Suprapubic skin (tissue), 3 donors: Measurements from ENCODE around the gene CHEK2.
"Not testable (repeated sequence)": the region's sequence is repeated elsewhere in the genome, so short reads cannot be mapped to it uniquely, and the experiment has no call there.

Experiments
- CTCF ChIP-seq, 2 donors: fragments of 200-600 bp in 1 of 2; fragments of 450-650 bp in 1 of 2; sonication (generic) in 1 of 2; IDR thresholded peaks; one replicate each; pipeline ENCODE4 v1.5.1; 2016 to 2019; ENCODE audit warnings: antibody characterized with exemption in 2 of 2, mild to moderate bottlenecking in 1 of 2, moderate library complexity in 1 of 2
- EP300 ChIP-seq: sonication (generic); formaldehyde crosslinking; IDR thresholded peaks from one replicate; pipeline ENCODE4 v1.6.1; 2017; ENCODE audit warnings: antibody characterized with exemption
- POLR2A ChIP-seq, 2 donors: fragments of 450-650 bp; IDR thresholded peaks; one replicate each; pipeline ENCODE4 v1.6.1; 2017; ENCODE audit warnings: antibody characterized with exemption in 2 of 2, mild to moderate bottlenecking in 2 of 2, moderate library complexity in 2 of 2

- TF ChIP-seq POLR2A (IDR thresholded peaks at IDR 0.05); EP300; CTCF (IDR thresholded peaks at IDR 0.05): not testable (repeated sequence)
Observed at GRCh38 chr22:28678170-28678569, 63.5 kb downstream of the CHEK2 start.
